Endothelial cell of umbilical vein (primary cell): ENCODE measurements around the gene ANO6.

Experiments used
- EZH2 ChIP-seq: IDR thresholded peaks from 2 replicates; pipeline ENCODE4 v1.6.1; 2012; ENCODE audit warnings: borderline replicate concordance, low read depth, mild to moderate bottlenecking, moderate library complexity, low read length, inconsistent platforms; ENCODE audit not compliant: severe bottlenecking
- FOS ChIP-seq: IDR thresholded peaks from 2 replicates; pipeline ENCODE4 v1.6.1; 2011; ENCODE audit warnings: mild to moderate bottlenecking, low read length, moderate library complexity, borderline replicate concordance; ENCODE audit not compliant: insufficient read depth
- JUN ChIP-seq: IDR thresholded peaks from 2 replicates; pipeline ENCODE4 v1.6.1; 2011; ENCODE audit warnings: borderline replicate concordance, low read depth; ENCODE audit not compliant: insufficient read length, insufficient read depth
- POLR2A ChIP-seq: IDR thresholded peaks from 2 replicates; pipeline ENCODE4 v1.6.1; 2012; ENCODE audit warnings: low read depth, mild to moderate bottlenecking, control low read depth, low read length
- POLR2AphosphoS5 ChIP-seq: IDR thresholded peaks from 2 replicates; pipeline ENCODE4 v1.6.1; 2012; ENCODE audit warnings: low read depth, mild to moderate bottlenecking, control low read depth, low read length, moderate library complexity; ENCODE audit not compliant: insufficient read depth
- TF ChIP-seq, protein P1 (sequence below), 2 donors: IDR thresholded peaks; 1 replicate in 1 of 2; 2 replicates in 1 of 2; pipeline ENCODE4 v1.5.1; 2011; ENCODE audit warnings: low read length in 2 of 2, mild to moderate bottlenecking in 2 of 2, moderate library complexity in 2 of 2, control low read depth in 1 of 2, inconsistent platforms in 1 of 2, low read depth in 1 of 2; ENCODE audit not compliant: insufficient read depth in 1 of 2; ENCODE audit errors: extremely low read depth in 1 of 2

- TF ChIP-seq POLR2AphosphoS5: no peak
- TF ChIP-seq POLR2A: no peak
- TF ChIP-seq JUN: no peak
- no peak for TF ChIP-seq EZH2
- TF ChIP-seq, protein P1, sequence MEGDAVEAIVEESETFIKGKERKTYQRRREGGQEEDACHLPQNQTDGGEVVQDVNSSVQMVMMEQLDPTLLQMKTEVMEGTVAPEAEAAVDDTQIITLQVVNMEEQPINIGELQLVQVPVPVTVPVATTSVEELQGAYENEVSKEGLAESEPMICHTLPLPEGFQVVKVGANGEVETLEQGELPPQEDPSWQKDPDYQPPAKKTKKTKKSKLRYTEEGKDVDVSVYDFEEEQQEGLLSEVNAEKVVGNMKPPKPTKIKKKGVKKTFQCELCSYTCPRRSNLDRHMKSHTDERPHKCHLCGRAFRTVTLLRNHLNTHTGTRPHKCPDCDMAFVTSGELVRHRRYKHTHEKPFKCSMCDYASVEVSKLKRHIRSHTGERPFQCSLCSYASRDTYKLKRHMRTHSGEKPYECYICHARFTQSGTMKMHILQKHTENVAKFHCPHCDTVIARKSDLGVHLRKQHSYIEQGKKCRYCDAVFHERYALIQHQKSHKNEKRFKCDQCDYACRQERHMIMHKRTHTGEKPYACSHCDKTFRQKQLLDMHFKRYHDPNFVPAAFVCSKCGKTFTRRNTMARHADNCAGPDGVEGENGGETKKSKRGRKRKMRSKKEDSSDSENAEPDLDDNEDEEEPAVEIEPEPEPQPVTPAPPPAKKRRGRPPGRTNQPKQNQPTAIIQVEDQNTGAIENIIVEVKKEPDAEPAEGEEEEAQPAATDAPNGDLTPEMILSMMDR (IDR thresholded peaks at IDR 0.05; ENCODE audit: extremely low read depth in 1 of 2, insufficient read depth in 1 of 2, low read depth in 1 of 2, low read length in 2 of 2): no peak
- TF ChIP-seq FOS: no peak
These were observed 127.0 kb downstream of the ANO6 start for GRCh38 chr12:45342848-45343247.
